ENCODE results near the gene ORMDL3. TPM values are rescaled to one million over a fixed set of nuclear protein-coding genes. Genes with fewer than 3 reads are reported as not detected.

The ORMDL3 gene
- 54.1 and 80.1 TPM in 2 replicates for total RNA-seq (2014; rRNA removed; shearing (Covaris generic); ENCODE audit: low replicate concordance)

GRCh38 chr17:39927101-39927928 lies at the start of gene ORMDL3, which contains the start of gene LRRC3C:
TSS of gene ORMDL3 (minus strand) at chr17:39927601. CDS start at chr17:39924203, 3,398 bp downstream.
TSS of gene LRRC3C (plus strand) at chr17:39927732. CDS start at chr17:39941524, 13,792 bp downstream.
- H3K36me3 ChIP-seq: peaks cover 24% of the 10 kb centered on the region
- no peaks in the 10 kb centered on the region for H3K27me3 ChIP-seq
- DNase-seq: peak; percentile 95
- no peaks in the 10 kb centered on the region for H3K9me3 ChIP-seq
- peak within 1 kb of the TSS; percentile 79 for H3K4me3 ChIP-seq

GRCh38 chr17:39975801-39976200 lies 48.4 kb upstream of the ORMDL3 start:
- H3K27me3 ChIP-seq: no peaks in the 10 kb centered on the region; the same call in 1 of the 2 replicates
- H3K4me3 ChIP-seq: no peak overlapping the region
- H3K36me3 ChIP-seq: peaks cover under 1% of the 10 kb centered on the region
- DNase-seq: no peak
- H3K9me3 ChIP-seq: no peaks in the 10 kb centered on the region

- no peak overlapping the region for H3K4me3 ChIP-seq
- H3K9me3 ChIP-seq: no peaks in the 10 kb centered on the region
- no peak for DNase-seq
Observed at GRCh38 chr17:39974433-39974832, 47.0 kb upstream of the ORMDL3 start.

GRCh38 chr17:39973496-39973895 lies 46.1 kb upstream of the ORMDL3 start:
- no peak overlapping the region for H3K4me3 ChIP-seq
- DNase-seq: no peak
- no peaks in the 10 kb centered on the region for H3K9me3 ChIP-seq
- no peaks in the 10 kb centered on the region for H3K36me3 ChIP-seq
- peaks cover 2% of the 10 kb centered on the region; the same call in 1 of the 2 replicates for H3K27me3 ChIP-seq

More at GRCh38 chr17:39974433-39974832, 47.0 kb upstream of the ORMDL3 start:
- H3K27me3 ChIP-seq: no peaks in the 10 kb centered on the region; the same call in 1 of the 2 replicates
- H3K36me3 ChIP-seq: no peaks in the 10 kb centered on the region

- Histone ChIP-seq H3K9me3 (no peaks in the 10 kb centered on the region), H3K27me3 (peaks cover 2% of the 10 kb centered on the region; the same call in 1 of the 2 replicates), H3K4me3 (no peak overlapping the region), H3K36me3 (no peaks in the 10 kb centered on the region)
- no peak for DNase-seq
Observed at GRCh38 chr17:39972271-39972670, 44.9 kb upstream of the ORMDL3 start.

GRCh38 chr17:39971076-39971603 lies 43.7 kb upstream of the ORMDL3 start:
- no peak for DNase-seq
- H3K4me3 ChIP-seq: no peak overlapping the region
- no peaks in the 10 kb centered on the region for H3K9me3 ChIP-seq
- H3K27me3 ChIP-seq: peaks cover 2% of the 10 kb centered on the region; the same call in 1 of the 2 replicates
- no peaks in the 10 kb centered on the region for H3K36me3 ChIP-seq

- H3K4me3 ChIP-seq: no peak overlapping the region
- peaks cover 2% of the 10 kb centered on the region; the same call in 1 of the 2 replicates for H3K27me3 ChIP-seq
- H3K9me3 ChIP-seq: no peaks in the 10 kb centered on the region
- no peaks in the 10 kb centered on the region for H3K36me3 ChIP-seq
- DNase-seq: no peak
Observed at GRCh38 chr17:39970157-39970692, 42.8 kb upstream of the ORMDL3 start.

GRCh38 chr17:39969375-39969774 lies 42.0 kb upstream of the ORMDL3 start:
- no peak overlapping the region for H3K4me3 ChIP-seq
- H3K9me3 ChIP-seq: no peaks in the 10 kb centered on the region
- no peak for DNase-seq
- H3K27me3 ChIP-seq: peaks cover 2% of the 10 kb centered on the region; the same call in 1 of the 2 replicates
- H3K36me3 ChIP-seq: no peaks in the 10 kb centered on the region

GRCh38 chr17:39968761-39969160 lies 41.4 kb upstream of the ORMDL3 start:
- Histone ChIP-seq H3K36me3 (no peaks in the 10 kb centered on the region), H3K27me3 (peaks cover 2% of the 10 kb centered on the region; the same call in 1 of the 2 replicates), H3K4me3 (no peak overlapping the region), H3K9me3 (no peaks in the 10 kb centered on the region)
- DNase-seq: no peak

GRCh38 chr17:39966771-39967170 lies 39.4 kb upstream of the ORMDL3 start:
- no peak for DNase-seq
- H3K27me3 ChIP-seq: peaks cover 2% of the 10 kb centered on the region; the same call in 1 of the 2 replicates
- H3K4me3 ChIP-seq: no peak overlapping the region
- no peaks in the 10 kb centered on the region for H3K36me3 ChIP-seq
- H3K9me3 ChIP-seq: no peaks in the 10 kb centered on the region

GRCh38 chr17:39965017-39965699 lies 37.8 kb upstream of the ORMDL3 start:
- no peaks in the 10 kb centered on the region for H3K9me3 ChIP-seq
- H3K4me3 ChIP-seq: no peak overlapping the region
- 0 out of 2 replicates have a peak, but pooled peaks cover 2% of the 10 kb centered on the region for H3K27me3 ChIP-seq
- H3K36me3 ChIP-seq: no peaks in the 10 kb centered on the region
- no peak for DNase-seq

GRCh38 chr17:39963829-39964228 lies 36.4 kb upstream of the ORMDL3 start:
- H3K9me3 ChIP-seq: no peaks in the 10 kb centered on the region
- H3K27me3 ChIP-seq: 0 out of 2 replicates have a peak, but pooled peaks cover 2% of the 10 kb centered on the region
- no peaks in the 10 kb centered on the region for H3K36me3 ChIP-seq
- no peak for DNase-seq
- no peak overlapping the region for H3K4me3 ChIP-seq

GRCh38 chr17:39962642-39963220 lies 35.3 kb upstream of the ORMDL3 start, which contains the start of gene GSDMA:
TSS of gene GSDMA (plus strand) at chr17:39963004. CDS start at chr17:39965688, 2,684 bp downstream.
- DNase-seq: no peak
- no peaks in the 10 kb centered on the region for H3K36me3 ChIP-seq
- no peak within 1 kb of the TSS for H3K4me3 ChIP-seq
- H3K9me3 ChIP-seq: no peaks in the 10 kb centered on the region
- H3K27me3 ChIP-seq: no peaks in the 10 kb centered on the region

- DNase-seq: no peak
- H3K9me3 ChIP-seq: no peaks in the 10 kb centered on the region
- H3K27me3 ChIP-seq: no peaks in the 10 kb centered on the region
- no peaks in the 10 kb centered on the region for H3K36me3 ChIP-seq
- no peak overlapping the region for H3K4me3 ChIP-seq
Observed at GRCh38 chr17:39960524-39961041, 33.2 kb upstream of the ORMDL3 start.

- Histone ChIP-seq H3K36me3 (no peaks in the 10 kb centered on the region), H3K27me3 (no peaks in the 10 kb centered on the region), H3K4me3 (no peak overlapping the region), H3K9me3 (no peaks in the 10 kb centered on the region)
- DNase-seq: no peak
Observed at GRCh38 chr17:39955726-39956225, 28.4 kb upstream of the ORMDL3 start.

- no peaks in the 10 kb centered on the region for H3K9me3 ChIP-seq
- no peak overlapping the region for H3K4me3 ChIP-seq
- no peak for DNase-seq
- H3K27me3 ChIP-seq: no peaks in the 10 kb centered on the region
- no peaks in the 10 kb centered on the region for H3K36me3 ChIP-seq
Observed at GRCh38 chr17:39954876-39955275, 27.5 kb upstream of the ORMDL3 start.

All from MG63 (cell line).